ENCODE results near the gene PPP1R14D.

GRCh38 chr15:40853241-40853890 is 24.9 kb upstream of the PPP1R14D start:
- TF ChIP-seq RFX5 (IDR thresholded peaks at IDR 0.05; ENCODE audit: borderline replicate concordance, low read depth, low read length) (no peak), POLR2AphosphoS5 (IDR thresholded peaks at IDR 0.05; ENCODE audit: low read depth, low read length) (no peak), NANOG (IDR thresholded peaks at IDR 0.05; ENCODE audit: insufficient read depth, low read depth, low read length, poor library complexity, severe bottlenecking) (no peak), GTF2F1 (IDR thresholded peaks at IDR 0.05; ENCODE audit: borderline replicate concordance, low read depth, low read length) (no peak), POLR2A (IDR thresholded peaks at IDR 0.05; ENCODE audit: control extremely low read depth in 1 of 2, low read depth in 2 of 2, low read length in 2 of 2) (no peak), CHD1 (IDR thresholded peaks at IDR 0.05; ENCODE audit: low read depth, low read length) (no peak), TAF1 (IDR thresholded peaks at IDR 0.05; ENCODE audit: low read depth, low read length) (no peak)
- TF ChIP-seq, protein P1, sequence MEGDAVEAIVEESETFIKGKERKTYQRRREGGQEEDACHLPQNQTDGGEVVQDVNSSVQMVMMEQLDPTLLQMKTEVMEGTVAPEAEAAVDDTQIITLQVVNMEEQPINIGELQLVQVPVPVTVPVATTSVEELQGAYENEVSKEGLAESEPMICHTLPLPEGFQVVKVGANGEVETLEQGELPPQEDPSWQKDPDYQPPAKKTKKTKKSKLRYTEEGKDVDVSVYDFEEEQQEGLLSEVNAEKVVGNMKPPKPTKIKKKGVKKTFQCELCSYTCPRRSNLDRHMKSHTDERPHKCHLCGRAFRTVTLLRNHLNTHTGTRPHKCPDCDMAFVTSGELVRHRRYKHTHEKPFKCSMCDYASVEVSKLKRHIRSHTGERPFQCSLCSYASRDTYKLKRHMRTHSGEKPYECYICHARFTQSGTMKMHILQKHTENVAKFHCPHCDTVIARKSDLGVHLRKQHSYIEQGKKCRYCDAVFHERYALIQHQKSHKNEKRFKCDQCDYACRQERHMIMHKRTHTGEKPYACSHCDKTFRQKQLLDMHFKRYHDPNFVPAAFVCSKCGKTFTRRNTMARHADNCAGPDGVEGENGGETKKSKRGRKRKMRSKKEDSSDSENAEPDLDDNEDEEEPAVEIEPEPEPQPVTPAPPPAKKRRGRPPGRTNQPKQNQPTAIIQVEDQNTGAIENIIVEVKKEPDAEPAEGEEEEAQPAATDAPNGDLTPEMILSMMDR (IDR thresholded peaks at IDR 0.05; ENCODE audit: control extremely low read depth in 1 of 3, insufficient read depth in 1 of 3, low read depth in 1 of 3, low read length in 3 of 3) = no peak
